ENCODE data around the gene TEK. TPM values are rescaled to one million over a fixed set of nuclear protein-coding genes. Genes with fewer than 3 reads are reported as not detected.

Gene TEK
- total RNA-seq, 1 donor from 2014 or later = 2.3 TPM

- peak overlapping the region; percentile 24 for H3K27ac ChIP-seq (ENCODE audit: low read depth, low read length)
- H3K27me3 Mint-ChIP-seq (ENCODE audit: low read depth, unreplicated experiment) = no peaks in the 10 kb centered on the region
- peak overlapping the region; percentile 25 for H3K9ac ChIP-seq (ENCODE audit: low read length)
- peaks cover 27% of the 10 kb centered on the region for H3K4me1 Mint-ChIP-seq (ENCODE audit: low read depth, unreplicated experiment)
- FAIRE-seq = peak; percentile 17
- peak overlapping the region; percentile 53 for H3K4me2 ChIP-seq (ENCODE audit: low read length)
- no peaks in the 10 kb centered on the region for H3K36me3 Mint-ChIP-seq (ENCODE audit: low read depth, unreplicated experiment)
- H4K20me1 ChIP-seq (ENCODE audit: insufficient read depth, low read length) = no peaks in the 10 kb centered on the region
- H3K4me3 Mint-ChIP-seq (ENCODE audit: unreplicated experiment) = no peak overlapping the region
- H3K4me3 ChIP-seq (ENCODE audit: insufficient read depth, low read depth, low read length) = no peak overlapping the region
- no peaks in the 10 kb centered on the region for H3K27me3 ChIP-seq (ENCODE audit: insufficient read depth, low read length)
- H3K4me1 ChIP-seq (ENCODE audit: insufficient read depth, low read length) = peaks cover 13% of the 10 kb centered on the region
- H3K36me3 ChIP-seq (ENCODE audit: insufficient read depth, low read length) = no peaks in the 10 kb centered on the region
- no peak overlapping the region for H2AFZ ChIP-seq (ENCODE audit: low read depth, low read length)
- H3K27ac Mint-ChIP-seq (ENCODE audit: unreplicated experiment) = peak overlapping the region; percentile 93
- no peaks in the 10 kb centered on the region for H3K9me3 ChIP-seq (ENCODE audit: insufficient read depth, low read depth, low read length)
- H3K9me3 Mint-ChIP-seq (ENCODE audit: unreplicated experiment) = peaks cover 6% of the 10 kb centered on the region
- DNase-seq (ENCODE audit: low read depth) = peak; percentile 85
- no peaks in the 10 kb centered on the region for H3K79me2 ChIP-seq (ENCODE audit: insufficient read depth, low read length)
- TF ChIP-seq, protein P1, sequence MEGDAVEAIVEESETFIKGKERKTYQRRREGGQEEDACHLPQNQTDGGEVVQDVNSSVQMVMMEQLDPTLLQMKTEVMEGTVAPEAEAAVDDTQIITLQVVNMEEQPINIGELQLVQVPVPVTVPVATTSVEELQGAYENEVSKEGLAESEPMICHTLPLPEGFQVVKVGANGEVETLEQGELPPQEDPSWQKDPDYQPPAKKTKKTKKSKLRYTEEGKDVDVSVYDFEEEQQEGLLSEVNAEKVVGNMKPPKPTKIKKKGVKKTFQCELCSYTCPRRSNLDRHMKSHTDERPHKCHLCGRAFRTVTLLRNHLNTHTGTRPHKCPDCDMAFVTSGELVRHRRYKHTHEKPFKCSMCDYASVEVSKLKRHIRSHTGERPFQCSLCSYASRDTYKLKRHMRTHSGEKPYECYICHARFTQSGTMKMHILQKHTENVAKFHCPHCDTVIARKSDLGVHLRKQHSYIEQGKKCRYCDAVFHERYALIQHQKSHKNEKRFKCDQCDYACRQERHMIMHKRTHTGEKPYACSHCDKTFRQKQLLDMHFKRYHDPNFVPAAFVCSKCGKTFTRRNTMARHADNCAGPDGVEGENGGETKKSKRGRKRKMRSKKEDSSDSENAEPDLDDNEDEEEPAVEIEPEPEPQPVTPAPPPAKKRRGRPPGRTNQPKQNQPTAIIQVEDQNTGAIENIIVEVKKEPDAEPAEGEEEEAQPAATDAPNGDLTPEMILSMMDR (IDR thresholded peaks at IDR 0.05; ENCODE audit: insufficient read depth, low read depth, low read length) = no peak
These were observed 85.5 kb downstream of the TEK start for GRCh38 chr9:27194401-27195091.

DNA sequence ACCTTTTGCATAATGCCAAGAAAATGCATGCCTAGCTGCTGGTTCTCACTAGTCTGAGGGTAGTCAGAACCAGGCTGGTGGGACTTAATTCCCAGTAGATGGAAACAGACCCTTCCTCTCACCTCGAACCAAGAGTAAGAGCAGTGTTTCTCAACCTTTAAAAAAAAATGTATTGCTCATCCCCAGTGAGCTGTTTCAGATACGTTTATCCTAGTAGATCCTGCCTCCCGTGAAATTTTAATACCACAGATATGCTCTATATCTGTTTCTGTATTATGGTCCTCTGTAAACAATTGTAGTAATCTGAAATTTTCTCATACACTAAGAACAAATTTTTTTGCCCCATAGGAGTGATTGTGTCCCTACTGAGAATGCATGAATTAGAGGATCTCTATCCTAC, 86.2 kb downstream of the TEK start:
- H3K27ac ChIP-seq (ENCODE audit: low read depth, low read length) = no peak overlapping the region
- Mint-ChIP-seq H3K36me3 (ENCODE audit: low read depth, unreplicated experiment) (no peaks in the 10 kb centered on the region), H3K27ac (ENCODE audit: unreplicated experiment) (peak overlapping the region; percentile 93), H3K4me1 (ENCODE audit: low read depth, unreplicated experiment) (peaks cover 27% of the 10 kb centered on the region), H3K27me3 (ENCODE audit: low read depth, unreplicated experiment) (no peaks in the 10 kb centered on the region), H3K4me3 (ENCODE audit: unreplicated experiment) (no peak overlapping the region), H3K9me3 (ENCODE audit: unreplicated experiment) (peaks cover 3% of the 10 kb centered on the region)
- H3K4me2 ChIP-seq (ENCODE audit: low read length) = peak overlapping the region; percentile 53
- H3K27me3 ChIP-seq (ENCODE audit: insufficient read depth, low read length) = no peaks in the 10 kb centered on the region
- H3K4me1 ChIP-seq (ENCODE audit: insufficient read depth, low read length) = peaks cover 13% of the 10 kb centered on the region
- no peak for TF ChIP-seq EZH2 (IDR thresholded peaks at IDR 0.05; ENCODE audit: insufficient read depth, low read length)
- TF ChIP-seq, protein P1 (IDR thresholded peaks at IDR 0.05; ENCODE audit: insufficient read depth, low read depth, low read length) = no peak
- no peak for DNase-seq (ENCODE audit: low read depth)
- H3K36me3 ChIP-seq (ENCODE audit: insufficient read depth, low read length) = no peaks in the 10 kb centered on the region
- no peaks in the 10 kb centered on the region for H3K79me2 ChIP-seq (ENCODE audit: insufficient read depth, low read length)
- FAIRE-seq = no peak
- no peaks in the 10 kb centered on the region for H3K9me3 ChIP-seq (ENCODE audit: insufficient read depth, low read depth, low read length)
- no peak overlapping the region for H2AFZ ChIP-seq (ENCODE audit: low read depth, low read length)
- H4K20me1 ChIP-seq (ENCODE audit: insufficient read depth, low read length) = no peaks in the 10 kb centered on the region
- peak overlapping the region; percentile 25 for H3K9ac ChIP-seq (ENCODE audit: low read length)
- H3K4me3 ChIP-seq (ENCODE audit: insufficient read depth, low read depth, low read length) = no peak overlapping the region

GRCh38 chr9:27196383-27196782, 87.4 kb downstream of the TEK start:
- no peak for FAIRE-seq

More at GRCh38 chr9:27196383-27196782, 87.4 kb downstream of the TEK start:
- Histone ChIP-seq H3K4me2 (ENCODE audit: low read length) (no peak overlapping the region), H4K20me1 (ENCODE audit: insufficient read depth, low read length) (no peaks in the 10 kb centered on the region), H2AFZ (ENCODE audit: low read depth, low read length) (no peak overlapping the region), H3K36me3 (ENCODE audit: insufficient read depth, low read length) (no peaks in the 10 kb centered on the region), H3K9ac (ENCODE audit: low read length) (no peak overlapping the region), H3K4me3 (ENCODE audit: insufficient read depth, low read depth, low read length) (no peak overlapping the region), H3K27me3 (ENCODE audit: insufficient read depth, low read length) (no peaks in the 10 kb centered on the region), H3K4me1 (ENCODE audit: insufficient read depth, low read length) (peaks cover 13% of the 10 kb centered on the region), H3K27ac (ENCODE audit: low read depth, low read length) (no peak overlapping the region), H3K79me2 (ENCODE audit: insufficient read depth, low read length) (no peaks in the 10 kb centered on the region), H3K9me3 (ENCODE audit: insufficient read depth, low read depth, low read length) (no peaks in the 10 kb centered on the region)
- Mint-ChIP-seq H3K27me3 (ENCODE audit: low read depth, unreplicated experiment) (no peaks in the 10 kb centered on the region), H3K36me3 (ENCODE audit: low read depth, unreplicated experiment) (no peaks in the 10 kb centered on the region), H3K9me3 (ENCODE audit: unreplicated experiment) (no peaks in the 10 kb centered on the region), H3K4me1 (ENCODE audit: low read depth, unreplicated experiment) (peaks cover 27% of the 10 kb centered on the region), H3K4me3 (ENCODE audit: unreplicated experiment) (no peak overlapping the region), H3K27ac (ENCODE audit: unreplicated experiment) (no peak overlapping the region)
- TF ChIP-seq, protein P1 (IDR thresholded peaks at IDR 0.05; ENCODE audit: insufficient read depth, low read depth, low read length) = no peak
- TF ChIP-seq EZH2 (IDR thresholded peaks at IDR 0.05; ENCODE audit: insufficient read depth, low read length) = no peak
- no peak for DNase-seq (ENCODE audit: low read depth)
